WTC11 (cell line): ENCODE measurements around the gene DNAH7. TPM values are rescaled to one million over a fixed set of nuclear protein-coding genes. Genes with fewer than 3 reads are reported as not detected.

ENCODE experiments used
- ATAC-seq: fragments of 200-7000 bp; cut with Tn5 transposase; 2 replicates; pipeline ENCODE4 v1.10.0; 2021; ENCODE audit warnings: mild to moderate bottlenecking, moderate library complexity
- CTCF ChIA-PET: fragments of 300-600 bp; sonication (Branson Sonifier 250); formaldehyde crosslinking; loops from one replicate; lab custom pipeline; 2021; ENCODE audit warnings: antibody characterized with exemption; lab: Charles Lee
- POLR2A ChIA-PET: fragments of 350-600 bp; sonication (Branson Sonifier 250); formaldehyde crosslinking; loops from one replicate; lab custom pipeline; 2021; ENCODE audit warnings: antibody characterized with exemption; lab: Charles Lee
- DNase-seq: peaks from one replicate; pipeline ENCODE4 v3.0.0; 2021; ENCODE audit warnings: low spot score
- H3K27ac Mint-ChIP-seq: 2 replicates; pipeline ENCODE4 v1.8.0; 2021; ENCODE audit warnings: mixed read lengths
- H3K27me3 Mint-ChIP-seq: 2 replicates; pipeline ENCODE4 v1.8.0; 2021; ENCODE audit warnings: low read depth, mild to moderate bottlenecking, moderate library complexity, mixed read lengths
- H3K36me3 Mint-ChIP-seq: 2 replicates; pipeline ENCODE4 v1.8.0; 2021; ENCODE audit warnings: mixed read lengths
- H3K4me1 Mint-ChIP-seq: 2 replicates; pipeline ENCODE4 v1.8.0; 2022; ENCODE audit warnings: mixed read lengths
- H3K4me3 Mint-ChIP-seq: 2 replicates; pipeline ENCODE4 v1.8.0; 2021; ENCODE audit warnings: mild to moderate bottlenecking, moderate library complexity, mixed read lengths
- H3K9me3 Mint-ChIP-seq: 2 replicates; pipeline ENCODE4 v1.8.0; 2021; ENCODE audit warnings: mixed read lengths
- CREM ChIP-seq: sonication (generic); formaldehyde crosslinking; IDR thresholded peaks from 2 replicates; pipeline ENCODE4 v1.8.1; 2022; ENCODE audit warnings: mild to moderate bottlenecking, missing genetic modification reagents, moderate library complexity
- ETV6 ChIP-seq: sonication (generic); formaldehyde crosslinking; IDR thresholded peaks from 2 replicates; pipeline ENCODE4 v1.8.1; 2022; ENCODE audit warnings: mild to moderate bottlenecking, missing genetic modification reagents
- GTF2I ChIP-seq: fragments of 250-450 bp; sonication (Bioruptor Pico); conservative IDR thresholded peaks from 2 replicates; pipeline ENCODE4 v1.4.0; 2021; ENCODE audit warnings: mild to moderate bottlenecking
- MYBL2 ChIP-seq: sonication (generic); formaldehyde crosslinking; IDR thresholded peaks from 2 replicates; pipeline ENCODE4 v1.8.1; 2023; ENCODE audit warnings: mild to moderate bottlenecking, moderate library complexity, missing genetic modification reagents
- NFE2L1 ChIP-seq: sonication (generic); formaldehyde crosslinking; IDR thresholded peaks from 2 replicates; pipeline ENCODE4 v1.8.1; 2023; ENCODE audit warnings: missing genetic modification reagents
- PRRX2 ChIP-seq: fragments of 250-450 bp; sonication (Bioruptor Pico); IDR thresholded peaks from 2 replicates; pipeline ENCODE4 v1.8.0; 2021; ENCODE audit warnings: mild to moderate bottlenecking
- RELA ChIP-seq: sonication (generic); formaldehyde crosslinking; IDR thresholded peaks from 2 replicates; pipeline ENCODE4 v1.8.1; 2022; ENCODE audit warnings: missing genetic modification reagents, mild to moderate bottlenecking, borderline replicate concordance
- SMAD4 ChIP-seq: sonication (generic); formaldehyde crosslinking; IDR thresholded peaks from 2 replicates; pipeline ENCODE4 v1.8.0; 2022; ENCODE audit warnings: mild to moderate bottlenecking, missing genetic modification reagents
- SOX15 ChIP-seq: fragments of 250-450 bp; sonication (Bioruptor Pico); IDR thresholded peaks from 2 replicates; pipeline ENCODE4 v1.9.0; 2021; ENCODE audit warnings: mild to moderate bottlenecking
- total RNA-seq: library from RNA; stranded (reverse); gene quantifications from 3 replicates; pipeline ENCODE4 v1.2.3, GENCODE V29; 2021
- TF ChIP-seq, protein P1 (sequence below): fragments of 250-450 bp; sonication (Bioruptor Pico); IDR thresholded peaks from 2 replicates; pipeline ENCODE4 v1.9.0; 2021; ENCODE audit warnings: moderate library complexity, mild to moderate bottlenecking, inconsistent platforms, borderline replicate concordance
- TF ChIP-seq, protein P2 (sequence below): sonication (generic); formaldehyde crosslinking; IDR thresholded peaks from 2 replicates; pipeline ENCODE4 v1.8.0; 2022; ENCODE audit warnings: mild to moderate bottlenecking, missing genetic modification reagents
- TF ChIP-seq, protein P3 (sequence below): sonication (generic); formaldehyde crosslinking; IDR thresholded peaks from 2 replicates; pipeline ENCODE4 v1.8.1; 2023; ENCODE audit warnings: mild to moderate bottlenecking, moderate library complexity, missing genetic modification reagents
- TF ChIP-seq, protein P4 (sequence below): sonication (generic); formaldehyde crosslinking; IDR thresholded peaks from 2 replicates; pipeline ENCODE4 v1.8.0; 2022; ENCODE audit warnings: missing genetic modification reagents
- TF ChIP-seq, protein P5 (sequence below): fragments of 250-450 bp; sonication (Bioruptor Pico); IDR thresholded peaks from 2 replicates; pipeline ENCODE4 v1.9.0; 2021; ENCODE audit warnings: mild to moderate bottlenecking, borderline replicate concordance
- TF ChIP-seq, protein P6 (sequence below): sonication (generic); formaldehyde crosslinking; IDR thresholded peaks from 2 replicates; pipeline ENCODE4 v1.8.0; 2022; ENCODE audit warnings: mild to moderate bottlenecking, missing genetic modification reagents

The DNAH7 gene
- total RNA-seq, 1 experiment from 2014 or later, result 0.04 TPM

DNA sequence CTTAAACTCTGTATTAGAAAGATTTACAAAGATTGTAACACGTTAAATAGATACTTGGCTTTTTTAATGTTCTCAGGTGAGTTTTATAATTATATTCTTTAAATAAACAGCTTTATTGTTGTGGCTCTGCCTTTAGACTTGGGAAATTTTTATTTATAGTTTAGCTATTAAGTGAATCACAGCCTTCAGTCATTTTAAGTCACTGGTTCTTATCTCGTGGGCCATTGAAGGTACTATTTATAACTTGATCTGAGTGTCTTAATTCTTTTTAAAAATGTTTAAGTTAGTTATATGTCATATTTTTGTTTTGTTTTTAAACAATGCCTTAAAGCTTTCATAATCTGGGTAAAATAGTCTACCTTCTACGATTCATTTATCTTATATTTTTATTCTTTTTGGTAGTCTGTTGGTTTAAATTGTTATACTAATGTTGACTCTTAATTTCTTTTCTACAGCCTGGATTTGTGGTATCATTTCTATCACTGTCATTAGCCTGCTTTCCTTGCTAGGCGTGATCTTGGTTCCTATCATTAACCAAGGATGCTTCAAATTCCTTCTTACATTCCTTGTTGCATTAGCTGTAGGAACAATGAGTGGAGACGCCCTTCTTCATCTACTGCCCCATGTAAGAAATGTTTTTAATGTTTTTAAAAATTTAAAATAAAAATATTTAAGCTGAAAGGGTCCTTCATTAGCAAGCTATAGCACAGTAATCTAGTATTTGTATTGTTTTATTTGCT lies 362.3 kb downstream of the DNAH7 start:
- TF ChIP-seq, protein P1, sequence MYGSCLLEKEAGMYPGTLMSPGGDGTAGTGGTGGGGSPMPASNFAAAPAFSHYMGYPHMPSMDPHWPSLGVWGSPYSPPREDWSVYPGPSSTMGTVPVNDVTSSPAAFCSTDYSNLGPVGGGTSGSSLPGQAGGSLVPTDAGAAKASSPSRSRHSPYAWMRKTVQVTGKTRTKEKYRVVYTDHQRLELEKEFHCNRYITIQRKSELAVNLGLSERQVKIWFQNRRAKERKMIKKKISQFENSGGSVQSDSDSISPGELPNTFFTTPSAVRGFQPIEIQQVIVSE (CRISPR knock-in tag), result no peak
- TF ChIP-seq GTF2I (CRISPR knock-in tag) (no peak), ETV6 (CRISPR knock-in tag) (no peak), NFE2L1 (CRISPR knock-in tag) (no peak), PRRX2 (CRISPR knock-in tag) (no peak), RELA (no peak), CREM (CRISPR knock-in tag) (no peak), SOX15 (CRISPR knock-in tag) (no peak), SMAD4 (CRISPR knock-in tag) (no peak), MYBL2 (no peak)
- TF ChIP-seq, protein P2, sequence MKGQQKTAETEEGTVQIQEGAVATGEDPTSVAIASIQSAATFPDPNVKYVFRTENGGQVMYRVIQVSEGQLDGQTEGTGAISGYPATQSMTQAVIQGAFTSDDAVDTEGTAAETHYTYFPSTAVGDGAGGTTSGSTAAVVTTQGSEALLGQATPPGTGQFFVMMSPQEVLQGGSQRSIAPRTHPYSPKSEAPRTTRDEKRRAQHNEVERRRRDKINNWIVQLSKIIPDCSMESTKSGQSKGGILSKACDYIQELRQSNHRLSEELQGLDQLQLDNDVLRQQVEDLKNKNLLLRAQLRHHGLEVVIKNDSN (CRISPR knock-in tag), result no peak
- TF ChIP-seq, protein P3, sequence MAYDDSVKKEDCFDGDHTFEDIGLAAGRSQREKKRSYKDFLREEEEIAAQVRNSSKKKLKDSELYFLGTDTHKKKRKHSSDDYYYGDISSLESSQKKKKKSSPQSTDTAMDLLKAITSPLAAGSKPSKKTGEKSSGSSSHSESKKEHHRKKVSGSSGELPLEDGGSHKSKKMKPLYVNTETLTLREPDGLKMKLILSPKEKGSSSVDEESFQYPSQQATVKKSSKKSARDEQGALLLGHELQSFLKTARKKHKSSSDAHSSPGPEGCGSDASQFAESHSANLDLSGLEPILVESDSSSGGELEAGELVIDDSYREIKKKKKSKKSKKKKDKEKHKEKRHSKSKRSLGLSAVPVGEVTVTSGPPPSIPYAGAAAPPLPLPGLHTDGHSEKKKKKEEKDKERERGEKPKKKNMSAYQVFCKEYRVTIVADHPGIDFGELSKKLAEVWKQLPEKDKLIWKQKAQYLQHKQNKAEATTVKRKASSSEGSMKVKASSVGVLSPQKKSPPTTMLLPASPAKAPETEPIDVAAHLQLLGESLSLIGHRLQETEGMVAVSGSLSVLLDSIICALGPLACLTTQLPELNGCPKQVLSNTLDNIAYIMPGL, result no peak
- TF ChIP-seq, protein P4, sequence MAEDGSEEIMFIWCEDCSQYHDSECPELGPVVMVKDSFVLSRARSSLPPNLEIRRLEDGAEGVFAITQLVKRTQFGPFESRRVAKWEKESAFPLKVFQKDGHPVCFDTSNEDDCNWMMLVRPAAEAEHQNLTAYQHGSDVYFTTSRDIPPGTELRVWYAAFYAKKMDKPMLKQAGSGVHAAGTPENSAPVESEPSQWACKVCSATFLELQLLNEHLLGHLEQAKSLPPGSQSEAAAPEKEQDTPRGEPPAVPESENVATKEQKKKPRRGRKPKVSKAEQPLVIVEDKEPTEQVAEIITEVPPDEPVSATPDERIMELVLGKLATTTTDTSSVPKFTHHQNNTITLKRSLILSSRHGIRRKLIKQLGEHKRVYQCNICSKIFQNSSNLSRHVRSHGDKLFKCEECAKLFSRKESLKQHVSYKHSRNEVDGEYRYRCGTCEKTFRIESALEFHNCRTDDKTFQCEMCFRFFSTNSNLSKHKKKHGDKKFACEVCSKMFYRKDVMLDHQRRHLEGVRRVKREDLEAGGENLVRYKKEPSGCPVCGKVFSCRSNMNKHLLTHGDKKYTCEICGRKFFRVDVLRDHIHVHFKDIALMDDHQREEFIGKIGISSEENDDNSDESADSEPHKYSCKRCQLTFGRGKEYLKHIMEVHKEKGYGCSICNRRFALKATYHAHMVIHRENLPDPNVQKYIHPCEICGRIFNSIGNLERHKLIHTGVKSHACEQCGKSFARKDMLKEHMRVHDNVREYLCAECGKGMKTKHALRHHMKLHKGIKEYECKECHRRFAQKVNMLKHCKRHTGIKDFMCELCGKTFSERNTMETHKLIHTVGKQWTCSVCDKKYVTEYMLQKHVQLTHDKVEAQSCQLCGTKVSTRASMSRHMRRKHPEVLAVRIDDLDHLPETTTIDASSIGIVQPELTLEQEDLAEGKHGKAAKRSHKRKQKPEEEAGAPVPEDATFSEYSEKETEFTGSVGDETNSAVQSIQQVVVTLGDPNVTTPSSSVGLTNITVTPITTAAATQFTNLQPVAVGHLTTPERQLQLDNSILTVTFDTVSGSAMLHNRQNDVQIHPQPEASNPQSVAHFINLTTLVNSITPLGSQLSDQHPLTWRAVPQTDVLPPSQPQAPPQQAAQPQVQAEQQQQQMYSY (CRISPR knock-in tag), result no peak
- TF ChIP-seq, protein P5, sequence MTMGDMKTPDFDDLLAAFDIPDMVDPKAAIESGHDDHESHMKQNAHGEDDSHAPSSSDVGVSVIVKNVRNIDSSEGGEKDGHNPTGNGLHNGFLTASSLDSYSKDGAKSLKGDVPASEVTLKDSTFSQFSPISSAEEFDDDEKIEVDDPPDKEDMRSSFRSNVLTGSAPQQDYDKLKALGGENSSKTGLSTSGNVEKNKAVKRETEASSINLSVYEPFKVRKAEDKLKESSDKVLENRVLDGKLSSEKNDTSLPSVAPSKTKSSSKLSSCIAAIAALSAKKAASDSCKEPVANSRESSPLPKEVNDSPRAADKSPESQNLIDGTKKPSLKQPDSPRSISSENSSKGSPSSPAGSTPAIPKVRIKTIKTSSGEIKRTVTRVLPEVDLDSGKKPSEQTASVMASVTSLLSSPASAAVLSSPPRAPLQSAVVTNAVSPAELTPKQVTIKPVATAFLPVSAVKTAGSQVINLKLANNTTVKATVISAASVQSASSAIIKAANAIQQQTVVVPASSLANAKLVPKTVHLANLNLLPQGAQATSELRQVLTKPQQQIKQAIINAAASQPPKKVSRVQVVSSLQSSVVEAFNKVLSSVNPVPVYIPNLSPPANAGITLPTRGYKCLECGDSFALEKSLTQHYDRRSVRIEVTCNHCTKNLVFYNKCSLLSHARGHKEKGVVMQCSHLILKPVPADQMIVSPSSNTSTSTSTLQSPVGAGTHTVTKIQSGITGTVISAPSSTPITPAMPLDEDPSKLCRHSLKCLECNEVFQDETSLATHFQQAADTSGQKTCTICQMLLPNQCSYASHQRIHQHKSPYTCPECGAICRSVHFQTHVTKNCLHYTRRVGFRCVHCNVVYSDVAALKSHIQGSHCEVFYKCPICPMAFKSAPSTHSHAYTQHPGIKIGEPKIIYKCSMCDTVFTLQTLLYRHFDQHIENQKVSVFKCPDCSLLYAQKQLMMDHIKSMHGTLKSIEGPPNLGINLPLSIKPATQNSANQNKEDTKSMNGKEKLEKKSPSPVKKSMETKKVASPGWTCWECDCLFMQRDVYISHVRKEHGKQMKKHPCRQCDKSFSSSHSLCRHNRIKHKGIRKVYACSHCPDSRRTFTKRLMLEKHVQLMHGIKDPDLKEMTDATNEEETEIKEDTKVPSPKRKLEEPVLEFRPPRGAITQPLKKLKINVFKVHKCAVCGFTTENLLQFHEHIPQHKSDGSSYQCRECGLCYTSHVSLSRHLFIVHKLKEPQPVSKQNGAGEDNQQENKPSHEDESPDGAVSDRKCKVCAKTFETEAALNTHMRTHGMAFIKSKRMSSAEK (CRISPR knock-in tag), result no peak
- TF ChIP-seq, protein P6, sequence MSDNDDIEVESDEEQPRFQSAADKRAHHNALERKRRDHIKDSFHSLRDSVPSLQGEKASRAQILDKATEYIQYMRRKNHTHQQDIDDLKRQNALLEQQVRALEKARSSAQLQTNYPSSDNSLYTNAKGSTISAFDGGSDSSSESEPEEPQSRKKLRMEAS, result no peak
- Mint-ChIP-seq H3K27ac (peak overlapping the region; percentile 41; the same call in 1 of the 2 replicates), H3K4me3 (no peak overlapping the region), H3K36me3 (peaks cover 14% of the 10 kb centered on the region), H3K27me3 (no peaks in the 10 kb centered on the region), H3K9me3 (peaks cover 2% of the 10 kb centered on the region), H3K4me1 (peaks cover 16% of the 10 kb centered on the region; the same call in 1 of the 2 replicates)
- ChIA-PET CTCF (no interaction called here), POLR2A (interaction anchor here (1.0 kb wide), 1 partner anchor 50 kb away, joined by 3 read pairs; the partner anchor contains the start of gene SLC39A10)
- no peak for DNase-seq
- ATAC-seq, result peak; percentile 77
